ENCODE results near the gene FAM181A.

FAM181A gene

GRCh38 chr14:93964820-93965286 lies 37.7 kb downstream of the FAM181A start:
- H3K4me1 ChIP-seq (ENCODE audit: control insufficient read depth, insufficient read depth, low read length, poor library complexity, severe bottlenecking), result peaks cover 6% of the 10 kb centered on the region
- WGBS, 2 experiments (ENCODE audit: insufficient coverage in 2 of 2), result 92 to 94% methylated on average over 3 of the region's 3 CpGs
- H3K9me3 ChIP-seq (ENCODE audit: control insufficient read depth, low read length), result no peaks in the 10 kb centered on the region
- no peak overlapping the region for H3K4me3 ChIP-seq (ENCODE audit: extremely low read depth, insufficient read depth, low read length, poor library complexity, severe bottlenecking)
- H3K36me3 ChIP-seq (ENCODE audit: control insufficient read depth, insufficient read depth, low read length), result no peaks in the 10 kb centered on the region
- H3K27ac ChIP-seq (ENCODE audit: low read depth, low read length, severe bottlenecking), result no peak overlapping the region

DNA sequence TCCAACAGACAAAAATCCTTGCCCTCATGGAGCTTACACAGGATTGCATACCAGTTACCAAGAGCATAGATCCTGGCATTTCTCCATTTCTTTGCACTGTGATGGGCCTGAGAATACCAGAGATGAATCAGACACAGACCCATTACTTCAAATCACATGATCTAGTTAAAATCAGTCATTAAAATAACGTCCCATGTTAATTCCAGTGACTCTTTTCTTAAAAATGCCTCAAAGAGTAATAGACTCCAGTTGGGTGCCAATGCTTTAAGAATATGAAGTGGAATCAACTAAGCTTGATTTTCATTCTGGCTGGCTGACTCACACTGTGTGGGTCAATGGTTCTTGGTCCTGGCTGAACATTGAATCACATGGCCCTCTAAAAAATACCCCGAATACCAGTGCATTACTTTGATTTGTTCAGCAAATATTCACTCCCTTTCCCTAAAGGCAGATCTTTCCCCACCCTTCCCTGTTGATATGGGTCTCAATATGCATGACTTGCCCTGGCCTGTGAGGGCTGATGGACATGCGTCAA lies 38.2 kb downstream of the FAM181A start:
- 83 to 100% methylated on average over 2 of the region's 3 CpGs for WGBS, 2 experiments (ENCODE audit: insufficient coverage in 2 of 2)
- no peak overlapping the region for H3K27ac ChIP-seq (ENCODE audit: low read depth, low read length, severe bottlenecking)

DNA sequence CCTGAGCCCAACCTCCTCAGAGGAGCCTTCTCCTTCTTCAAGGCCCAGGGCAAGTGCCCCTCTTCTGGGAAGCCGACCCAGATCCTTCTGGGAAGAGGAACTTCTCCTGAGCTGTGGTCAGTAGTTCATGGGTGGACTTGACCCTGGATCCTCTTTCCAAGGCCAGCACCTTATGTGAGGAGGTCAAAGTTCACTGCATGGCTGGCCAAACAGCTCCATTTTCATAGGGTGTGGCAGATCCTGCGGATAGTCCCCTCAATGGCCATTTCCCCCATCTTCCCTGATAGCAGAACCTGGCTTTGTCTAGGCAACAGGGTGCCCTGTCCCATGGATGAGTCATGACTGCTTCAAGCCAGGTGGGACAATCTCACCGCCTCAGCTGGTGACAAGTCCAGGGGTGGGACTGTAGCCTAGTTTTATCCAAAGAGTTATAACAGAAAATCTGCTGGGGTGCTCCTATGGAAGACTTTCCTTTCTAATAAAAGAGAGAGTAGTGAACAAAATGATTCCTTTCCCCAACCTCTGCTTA lies 38.9 kb downstream of the FAM181A start:
- Histone ChIP-seq H3K27ac (ENCODE audit: low read depth, low read length, severe bottlenecking) (no peak overlapping the region), H3K36me3 (ENCODE audit: control insufficient read depth, insufficient read depth, low read length) (no peaks in the 10 kb centered on the region), H3K9me3 (ENCODE audit: control insufficient read depth, low read length) (no peaks in the 10 kb centered on the region), H3K4me1 (ENCODE audit: control insufficient read depth, insufficient read depth, low read length, poor library complexity, severe bottlenecking) (peaks cover 6% of the 10 kb centered on the region), H3K4me3 (ENCODE audit: extremely low read depth, insufficient read depth, low read length, poor library complexity, severe bottlenecking) (no peak overlapping the region)
- WGBS, 2 experiments (ENCODE audit: insufficient coverage in 2 of 2), result 83 to 100% methylated on average over 1 to 3 of the region's 3 CpGs

More for the DNA sequence above, 38.2 kb downstream of the FAM181A start:
- no peaks in the 10 kb centered on the region for H3K36me3 ChIP-seq (ENCODE audit: control insufficient read depth, insufficient read depth, low read length)
- no peak overlapping the region for H3K4me3 ChIP-seq (ENCODE audit: extremely low read depth, insufficient read depth, low read length, poor library complexity, severe bottlenecking)
- H3K9me3 ChIP-seq (ENCODE audit: control insufficient read depth, low read length), result no peaks in the 10 kb centered on the region
- H3K4me1 ChIP-seq (ENCODE audit: control insufficient read depth, insufficient read depth, low read length, poor library complexity, severe bottlenecking), result peaks cover 6% of the 10 kb centered on the region

DNA sequence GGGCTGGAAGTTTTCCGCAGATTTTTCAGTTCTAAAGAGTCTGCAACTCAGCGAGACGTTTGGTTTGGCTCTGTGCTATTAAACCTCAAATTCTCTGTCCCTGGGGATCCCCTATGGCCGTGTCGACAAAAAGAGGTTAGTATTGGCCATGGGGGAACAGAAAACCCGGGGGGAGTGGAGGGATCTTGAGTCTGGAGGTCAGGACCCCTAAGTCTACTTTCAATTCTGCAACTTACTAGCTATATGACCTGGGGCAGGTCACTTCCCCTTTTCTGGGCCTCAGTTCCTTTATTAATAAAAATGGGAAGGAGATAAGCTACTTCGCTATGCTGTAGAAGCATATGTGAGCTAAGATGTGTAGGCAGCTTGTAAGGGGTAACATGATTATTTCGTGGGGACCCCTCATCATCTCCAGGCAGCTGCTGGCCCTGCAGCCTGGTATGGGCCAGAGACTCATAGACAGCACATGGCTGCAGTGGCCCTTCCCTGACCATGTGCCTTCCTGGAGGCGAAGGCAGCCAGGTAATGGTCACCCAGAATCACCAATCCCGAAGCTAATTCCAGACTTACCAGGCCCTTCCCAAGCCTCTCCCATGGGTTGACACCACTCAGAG lies 40.6 kb downstream of the FAM181A start:
- no peaks in the 10 kb centered on the region for H3K9me3 ChIP-seq (ENCODE audit: control insufficient read depth, low read length)
- peaks cover 6% of the 10 kb centered on the region for H3K4me1 ChIP-seq (ENCODE audit: control insufficient read depth, insufficient read depth, low read length, poor library complexity, severe bottlenecking)
- 80 to 85% methylated on average over 6 to 7 of the region's 10 CpGs for WGBS, 2 experiments (ENCODE audit: insufficient coverage in 2 of 2)
- H3K4me3 ChIP-seq (ENCODE audit: extremely low read depth, insufficient read depth, low read length, poor library complexity, severe bottlenecking), result no peak overlapping the region
- H3K36me3 ChIP-seq (ENCODE audit: control insufficient read depth, insufficient read depth, low read length), result no peaks in the 10 kb centered on the region
- H3K27ac ChIP-seq (ENCODE audit: low read depth, low read length, severe bottlenecking), result no peak overlapping the region

- Histone ChIP-seq H3K36me3 (ENCODE audit: control insufficient read depth, insufficient read depth, low read length) (no peaks in the 10 kb centered on the region), H3K4me3 (ENCODE audit: extremely low read depth, insufficient read depth, low read length, poor library complexity, severe bottlenecking) (no peak overlapping the region), H3K9me3 (ENCODE audit: control insufficient read depth, low read length) (no peaks in the 10 kb centered on the region), H3K4me1 (ENCODE audit: control insufficient read depth, insufficient read depth, low read length, poor library complexity, severe bottlenecking) (no peaks in the 10 kb centered on the region), H3K27ac (ENCODE audit: low read depth, low read length, severe bottlenecking) (no peak overlapping the region)
- 85 to 90% methylated on average over 11 to 12 of the region's 12 CpGs for WGBS, 2 experiments (ENCODE audit: insufficient coverage in 2 of 2)
These were observed 42.1 kb downstream of the FAM181A start for GRCh38 chr14:93969082-93969828.

- no peaks in the 10 kb centered on the region for H3K9me3 ChIP-seq (ENCODE audit: control insufficient read depth, low read length)
- no peaks in the 10 kb centered on the region for H3K4me1 ChIP-seq (ENCODE audit: control insufficient read depth, insufficient read depth, low read length, poor library complexity, severe bottlenecking)
- H3K27ac ChIP-seq (ENCODE audit: low read depth, low read length, severe bottlenecking), result no peak overlapping the region
- 55 to 93% methylated on average over 4 to 6 of the region's 9 CpGs for WGBS, 2 experiments (ENCODE audit: insufficient coverage in 2 of 2)
- no peaks in the 10 kb centered on the region for H3K36me3 ChIP-seq (ENCODE audit: control insufficient read depth, insufficient read depth, low read length)
- H3K4me3 ChIP-seq (ENCODE audit: extremely low read depth, insufficient read depth, low read length, poor library complexity, severe bottlenecking), result no peak overlapping the region
These were observed 43.4 kb downstream of the FAM181A start for GRCh38 chr14:93970585-93970964.

DNA sequence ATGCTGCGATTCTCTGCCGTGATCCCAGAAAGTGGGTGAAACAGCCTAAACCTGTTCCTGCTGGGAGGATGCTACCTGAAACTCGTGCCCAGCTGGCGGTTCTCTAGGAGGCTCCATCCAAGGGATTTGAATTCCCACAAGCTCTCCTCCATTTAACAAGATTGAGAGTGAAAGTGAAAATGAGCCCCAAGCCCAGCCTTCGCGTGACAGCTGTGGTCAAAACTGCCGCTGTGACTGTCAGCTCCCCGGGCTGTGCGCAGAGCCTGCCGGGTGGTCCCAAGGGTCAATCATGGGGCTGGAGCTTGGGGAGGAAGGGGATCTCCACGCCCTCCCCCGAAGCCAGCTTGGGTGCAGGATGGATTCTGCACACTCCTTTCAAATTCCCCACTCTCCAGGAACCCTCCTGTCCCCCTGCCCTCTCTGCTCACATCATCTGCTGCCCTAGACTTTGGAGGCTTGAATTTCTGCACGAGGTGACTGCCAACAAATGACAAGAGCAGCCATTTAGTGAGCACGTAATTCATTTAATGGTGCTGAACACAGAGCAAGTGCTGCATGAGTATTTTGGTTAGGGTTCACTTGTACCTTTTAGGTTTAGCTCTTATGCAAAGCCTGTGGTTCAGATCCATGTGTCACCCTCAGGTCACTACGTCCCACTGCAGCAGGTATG lies 44.0 kb downstream of the FAM181A start:
- WGBS, 2 experiments (ENCODE audit: insufficient coverage in 2 of 2), result 84 to 88% methylated on average over 9 to 14 of the region's 15 CpGs
- H3K4me1 ChIP-seq (ENCODE audit: control insufficient read depth, insufficient read depth, low read length, poor library complexity, severe bottlenecking), result no peaks in the 10 kb centered on the region
- H3K36me3 ChIP-seq (ENCODE audit: control insufficient read depth, insufficient read depth, low read length), result no peaks in the 10 kb centered on the region
- H3K27ac ChIP-seq (ENCODE audit: low read depth, low read length, severe bottlenecking), result no peak overlapping the region
- no peaks in the 10 kb centered on the region for H3K9me3 ChIP-seq (ENCODE audit: control insufficient read depth, low read length)
- no peak overlapping the region for H3K4me3 ChIP-seq (ENCODE audit: extremely low read depth, insufficient read depth, low read length, poor library complexity, severe bottlenecking)

DNA sequence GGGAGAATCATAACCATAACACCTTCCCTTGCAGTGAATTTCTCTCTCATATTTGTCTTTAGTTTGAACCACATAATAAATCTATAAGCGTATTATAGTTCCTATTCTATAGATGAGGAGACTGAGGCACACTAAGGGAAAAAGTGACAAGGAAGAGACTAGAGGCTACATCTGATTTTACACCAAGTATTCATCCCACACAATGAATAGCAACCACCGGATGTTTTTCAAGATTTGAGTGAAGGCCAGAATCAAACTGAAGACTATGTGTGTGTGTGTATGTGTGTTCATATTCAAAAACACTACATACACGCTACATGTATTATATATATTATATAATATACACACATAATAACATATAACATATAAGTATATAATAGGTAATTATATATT lies 44.5 kb downstream of the FAM181A start:
- Histone ChIP-seq H3K4me3 (ENCODE audit: extremely low read depth, insufficient read depth, low read length, poor library complexity, severe bottlenecking) (no peak overlapping the region), H3K9me3 (ENCODE audit: control insufficient read depth, low read length) (no peaks in the 10 kb centered on the region), H3K27ac (ENCODE audit: low read depth, low read length, severe bottlenecking) (no peak overlapping the region), H3K36me3 (ENCODE audit: control insufficient read depth, insufficient read depth, low read length) (no peaks in the 10 kb centered on the region), H3K4me1 (ENCODE audit: control insufficient read depth, insufficient read depth, low read length, poor library complexity, severe bottlenecking) (no peaks in the 10 kb centered on the region)
- WGBS, 2 experiments (ENCODE audit: insufficient coverage in 2 of 2), result no CpG with 5 or more reads among the region's 3 CpGs

GRCh38 chr14:93972618-93973205 lies 45.6 kb downstream of the FAM181A start:
- Histone ChIP-seq H3K4me3 (ENCODE audit: extremely low read depth, insufficient read depth, low read length, poor library complexity, severe bottlenecking) (no peak overlapping the region), H3K9me3 (ENCODE audit: control insufficient read depth, low read length) (no peaks in the 10 kb centered on the region), H3K27ac (ENCODE audit: low read depth, low read length, severe bottlenecking) (no peak overlapping the region), H3K4me1 (ENCODE audit: control insufficient read depth, insufficient read depth, low read length, poor library complexity, severe bottlenecking) (no peaks in the 10 kb centered on the region), H3K36me3 (ENCODE audit: control insufficient read depth, insufficient read depth, low read length) (no peaks in the 10 kb centered on the region)
- WGBS, 2 experiments (ENCODE audit: insufficient coverage in 2 of 2), result 80 to 91% methylated on average over 1 to 6 of the region's 6 CpGs

DNA sequence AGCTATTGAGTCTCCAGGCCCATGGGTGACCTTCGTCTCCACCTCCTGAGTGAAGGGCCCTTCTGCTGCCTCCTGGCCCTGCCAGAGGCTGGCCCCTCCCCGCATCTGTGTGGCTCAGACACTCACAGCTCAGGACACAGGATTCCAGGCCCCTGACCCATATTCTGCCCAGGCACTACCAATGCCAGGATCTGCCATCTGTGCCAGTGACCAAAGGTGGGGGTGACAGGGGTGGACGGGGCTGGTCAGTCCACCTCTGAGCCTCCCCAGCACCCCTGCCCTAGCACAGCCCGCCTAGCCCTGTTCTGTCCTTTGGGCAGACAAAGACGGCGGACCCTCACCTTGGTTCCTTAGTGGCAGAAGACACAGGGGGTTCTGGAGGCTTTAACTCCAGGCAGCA lies 46.5 kb downstream of the FAM181A start:
- H3K36me3 ChIP-seq (ENCODE audit: control insufficient read depth, insufficient read depth, low read length), result no peaks in the 10 kb centered on the region
- H3K9me3 ChIP-seq (ENCODE audit: control insufficient read depth, low read length), result no peaks in the 10 kb centered on the region
- no peaks in the 10 kb centered on the region for H3K4me1 ChIP-seq (ENCODE audit: control insufficient read depth, insufficient read depth, low read length, poor library complexity, severe bottlenecking)
- 88 to 90% methylated on average over 3 to 6 of the region's 6 CpGs for WGBS, 2 experiments (ENCODE audit: insufficient coverage in 2 of 2)
- no peak overlapping the region for H3K27ac ChIP-seq (ENCODE audit: low read depth, low read length, severe bottlenecking)
- H3K4me3 ChIP-seq (ENCODE audit: extremely low read depth, insufficient read depth, low read length, poor library complexity, severe bottlenecking), result no peak overlapping the region

Data from mesodermal cell (in vitro differentiated cells).